Smooth muscle cell (in vitro differentiated cells): ENCODE measurements around the gene SLC35F3. TPM values are rescaled to one million over a fixed set of nuclear protein-coding genes. Genes with fewer than 3 reads are reported as not detected.

Experiments used
- DNase-seq: peaks from one replicate; lab custom pipeline; 2025; ENCODE audit not compliant: unreplicated experiment; lab: John Stamatoyannopoulos, UW
- H2AFZ ChIP-seq: fragments of 200-600 bp; sonication (generic); 2 replicates; pipeline ENCODE4 v1.6.0; 2016; ENCODE audit warnings: antibody characterized with exemption, low read depth, mild to moderate bottlenecking
- H3F3A ChIP-seq: fragments of 200-600 bp; sonication (generic); 2 replicates; pipeline ENCODE4 v1.6.0; 2017; ENCODE audit warnings: antibody characterized with exemption, low read depth
- H3K27ac ChIP-seq: fragments of 200-600 bp; sonication (generic); 2 replicates; pipeline ENCODE4 v1.5.1; 2016; ENCODE audit warnings: low read depth, mild to moderate bottlenecking
- H3K27me3 ChIP-seq: fragments of 200-600 bp; sonication (generic); 2 replicates; pipeline ENCODE4 v1.6.1; 2016; ENCODE audit warnings: low read depth, mild to moderate bottlenecking
- H3K36me3 ChIP-seq: fragments of 200-600 bp; sonication (generic); 2 replicates; pipeline ENCODE4 v1.5.1; 2016; ENCODE audit warnings: low read depth
- H3K4me1 ChIP-seq: fragments of 200-600 bp; sonication (generic); 2 replicates; pipeline ENCODE4 v1.5.1; 2016; ENCODE audit warnings: low read depth
- H3K4me2 ChIP-seq: fragments of 200-600 bp; sonication (generic); 2 replicates; pipeline ENCODE4 v1.6.0; 2016; ENCODE audit warnings: mild to moderate bottlenecking
- H3K4me3 ChIP-seq: fragments of 200-600 bp; sonication (generic); 2 replicates; pipeline ENCODE4 v1.5.1; 2016; ENCODE audit warnings: mild to moderate bottlenecking
- H3K79me2 ChIP-seq: fragments of 200-600 bp; sonication (generic); 2 replicates; pipeline ENCODE4 v1.6.0; 2016; ENCODE audit warnings: low read depth, mild to moderate bottlenecking
- H3K9ac ChIP-seq: fragments of 200-600 bp; sonication (generic); 2 replicates; pipeline ENCODE4 v1.6.0; 2016; ENCODE audit warnings: low read depth
- H3K9me3 ChIP-seq: fragments of 200-600 bp; sonication (generic); replicated peaks from 2 replicates; pipeline ENCODE4 v1.5.1; 2016; ENCODE audit warnings: low read depth
- H4K20me1 ChIP-seq: fragments of 200-600 bp; sonication (generic); 2 replicates; pipeline ENCODE4 v1.6.0; 2016; ENCODE audit warnings: low read depth
- CTCF ChIP-seq: fragments of 200-600 bp; sonication (generic); IDR thresholded peaks from 2 replicates; pipeline ENCODE4 v1.5.1; 2017; ENCODE audit warnings: borderline replicate concordance, mild to moderate bottlenecking, antibody characterized with exemption; ENCODE audit not compliant: insufficient read depth, poor library complexity, severe bottlenecking
- WGBS: methylation state at CpG from one replicate; pipeline ENCODE4 v1.1.7; 2016; ENCODE audit warnings: low lambda C conversion rate; 5-methylcytosine and 5-hydroxymethylcytosine counted together
- polyA plus RNA-seq: library from polyadenylated mRNA; unstranded; fragments of >200 nt; fragmentation: Nextera tagmentation; extraction: Ambion mirVana; gene quantifications from 2 replicates; pipeline ENCODE4 v1.2.1, GENCODE V29; 2016
- total RNA-seq: library from RNA; depleted of rRNA; stranded (reverse); fragments of >200 nt; gene quantifications from 2 replicates; pipeline ENCODE4 v1.2.3, GENCODE V29; 2014

SLC35F3 gene
- total and polyA plus RNA-seq, 2 experiments from 2014 or later: 0.31 to 0.66 TPM

GRCh38 chr1:234186037-234186688, 281.7 kb downstream of the SLC35F3 start:
- H3K9ac ChIP-seq: no peak overlapping the region
- H3K79me2 ChIP-seq: no peaks in the 10 kb centered on the region
- H3K4me1 ChIP-seq: no peaks in the 10 kb centered on the region
- no peak for DNase-seq
- H4K20me1 ChIP-seq: no peaks in the 10 kb centered on the region
- TF ChIP-seq CTCF: no peak
- no peak overlapping the region for H3K4me3 ChIP-seq
- no peak overlapping the region for H3K4me2 ChIP-seq
- 87% methylated on average over 6 of the region's 6 CpGs for WGBS
- H3K9me3 ChIP-seq: no peaks in the 10 kb centered on the region
- H3K27me3 ChIP-seq: no peaks in the 10 kb centered on the region
- no peak overlapping the region for H2AFZ ChIP-seq
- H3K36me3 ChIP-seq: no peaks in the 10 kb centered on the region
- H3K27ac ChIP-seq: no peak overlapping the region
- no peaks in the 10 kb centered on the region for H3F3A ChIP-seq

GRCh38 chr1:234188454-234188792, 283.9 kb downstream of the SLC35F3 start:
- H3F3A ChIP-seq: no peaks in the 10 kb centered on the region
- no peak for DNase-seq
- no peaks in the 10 kb centered on the region for H3K9me3 ChIP-seq
- H3K4me2 ChIP-seq: no peak overlapping the region
- H3K27me3 ChIP-seq: no peaks in the 10 kb centered on the region
- no peaks in the 10 kb centered on the region for H4K20me1 ChIP-seq
- H3K27ac ChIP-seq: no peak overlapping the region
- H3K4me1 ChIP-seq: no peaks in the 10 kb centered on the region
- no peak overlapping the region for H2AFZ ChIP-seq
- H3K79me2 ChIP-seq: no peaks in the 10 kb centered on the region
- no peak overlapping the region for H3K9ac ChIP-seq
- H3K36me3 ChIP-seq: no peaks in the 10 kb centered on the region
- peak; percentile 3 for TF ChIP-seq CTCF
- H3K4me3 ChIP-seq: no peak overlapping the region
- WGBS: 32% methylated on average over 3 of the region's 3 CpGs

- Histone ChIP-seq H3K4me2 (no peak overlapping the region), H3K9ac (no peak overlapping the region), H3K79me2 (no peaks in the 10 kb centered on the region), H2AFZ (no peak overlapping the region), H3K9me3 (no peaks in the 10 kb centered on the region), H3K4me3 (no peak overlapping the region), H4K20me1 (no peaks in the 10 kb centered on the region), H3K36me3 (no peaks in the 10 kb centered on the region), H3F3A (no peaks in the 10 kb centered on the region), H3K27ac (no peak overlapping the region), H3K27me3 (peaks cover 24% of the 10 kb centered on the region), H3K4me1 (no peaks in the 10 kb centered on the region)
- no peak for DNase-seq
- no peak for TF ChIP-seq CTCF
These were observed 293.4 kb downstream of the SLC35F3 start for GRCh38 chr1:234197839-234198238.

- DNase-seq: no peak
- WGBS: 80% methylated on average over 2 of the region's 2 CpGs
These were observed 295.1 kb downstream of the SLC35F3 start for GRCh38 chr1:234199476-234200127.

More at GRCh38 chr1:234199476-234200127, 295.1 kb downstream of the SLC35F3 start:
- H3K79me2 ChIP-seq: no peaks in the 10 kb centered on the region
- no peak overlapping the region for H3K27ac ChIP-seq
- no peaks in the 10 kb centered on the region for H3K36me3 ChIP-seq
- H3K4me1 ChIP-seq: no peaks in the 10 kb centered on the region
- H3K4me2 ChIP-seq: no peak overlapping the region
- no peaks in the 10 kb centered on the region for H3K9me3 ChIP-seq
- TF ChIP-seq CTCF: no peak
- no peak overlapping the region for H3K4me3 ChIP-seq
- H3F3A ChIP-seq: no peaks in the 10 kb centered on the region
- no peak overlapping the region for H3K9ac ChIP-seq
- no peaks in the 10 kb centered on the region for H4K20me1 ChIP-seq
- peaks cover 42% of the 10 kb centered on the region for H3K27me3 ChIP-seq
- H2AFZ ChIP-seq: no peak overlapping the region
